Panc1 (cell line): Measurements from ENCODE around the gene GADD45A. TPM values are rescaled to one million over a fixed set of nuclear protein-coding genes. Genes with fewer than 3 reads are reported as not detected.
A peak's percentile ranks its signal among the peaks of the same experiment; 100 is the strongest.

Experiments used
- ATAC-seq: fragments of 200-7000 bp; cut with Tn5 transposase; 2 replicates; pipeline ENCODE4 v1.9.1; 2020; ENCODE audit warnings: mild to moderate bottlenecking, moderate library complexity
- BruUV-seq: library from RNA; stranded (reverse); fragments of 400-500 nt; replicated peaks from 2 replicates; lab custom pipeline; 2021; lab: Mats Ljungman, UMichigan
- CTCF ChIA-PET: fragments of 300-600 bp; sonication (Branson Sonifier 250); formaldehyde crosslinking; loops from one replicate; lab custom pipeline; 2022; ENCODE audit warnings: antibody characterized with exemption; lab: Charles Lee
- POLR2A ChIA-PET: fragments of 300-600 bp; sonication (Branson Sonifier 250); formaldehyde crosslinking; loops from one replicate; lab custom pipeline; 2022; ENCODE audit warnings: antibody characterized with exemption; lab: Charles Lee
- DNase-seq: peaks from one replicate; pipeline ENCODE4 v3.0.0-alpha.2; 2010; ENCODE audit warnings: low read depth, low spot score
- H3K27ac ChIP-seq: 2 replicates; pipeline ENCODE4 v1.5.1; 2011; ENCODE audit warnings: mild to moderate bottlenecking, low read length, inconsistent platforms
- H3K27me3 ChIP-seq: fragments of 200-500 bp; sonication (Bioruptor generic); 2 replicates; pipeline ENCODE4 v1.6.0; 2014; ENCODE audit warnings: low read length, inconsistent platforms; ENCODE audit not compliant: control insufficient read depth, insufficient read depth
- H3K36me3 ChIP-seq: fragments of 200-500 bp; sonication (Bioruptor generic); 2 replicates; pipeline ENCODE4 v1.5.1; 2014; ENCODE audit warnings: inconsistent platforms, mild to moderate bottlenecking, low read length, moderate library complexity; ENCODE audit not compliant: control insufficient read depth, insufficient read depth
- H3K4me1 ChIP-seq: 2 replicates; pipeline ENCODE4 v1.5.1; 2011; ENCODE audit warnings: inconsistent platforms, mild to moderate bottlenecking, low read length, moderate library complexity; ENCODE audit not compliant: control insufficient read depth, insufficient read depth
- H3K4me3 ChIP-seq, 2 experiments: 2 replicates each; pipeline ENCODE4 v1.5.1; 2011 to 2012; ENCODE audit warnings: low read depth in 2 of 2, low read length in 2 of 2, mild to moderate bottlenecking in 2 of 2, inconsistent platforms in 1 of 2, moderate library complexity in 1 of 2
- H3K9me3 ChIP-seq: fragments of 200-500 bp; sonication (Bioruptor generic); 2 replicates; pipeline ENCODE4 v1.5.1; 2014; ENCODE audit warnings: low read depth, mild to moderate bottlenecking, inconsistent platforms, low read length, moderate library complexity; ENCODE audit not compliant: control insufficient read depth, insufficient read depth
- CTCF ChIP-seq: fragments of 450-650 bp; IDR thresholded peaks from 2 replicates; pipeline ENCODE4 v1.5.1; 2017; ENCODE audit warnings: mild to moderate bottlenecking
- POLR2AphosphoS5 ChIP-seq: IDR thresholded peaks from 2 replicates; pipeline ENCODE4 v1.6.1; 2012; ENCODE audit warnings: mild to moderate bottlenecking, low read depth, low read length, moderate library complexity
- REST ChIP-seq, 2 experiments: IDR thresholded peaks; 2 replicates each; pipeline ENCODE4 v1.6.1; 2011 to 2012; ENCODE audit warnings: low read depth in 2 of 2, control low read depth in 1 of 2, low read length in 1 of 2, mild to moderate bottlenecking in 1 of 2, moderate library complexity in 1 of 2; ENCODE audit not compliant: insufficient read depth in 1 of 2
- SIN3A ChIP-seq: IDR thresholded peaks from 2 replicates; pipeline ENCODE4 v1.6.1; 2012; ENCODE audit warnings: low read depth, mild to moderate bottlenecking, low read length, moderate library complexity, borderline replicate concordance; ENCODE audit not compliant: insufficient read depth
- TCF7L2 ChIP-seq: IDR thresholded peaks from 2 replicates; pipeline ENCODE4 v1.6.1; 2011; ENCODE audit warnings: mild to moderate bottlenecking, low read depth, low read length, inconsistent platforms
- in situ Hi-C: cut with HindIII; loops from 2 replicates; pipeline ENCODE4 v1.10.0; 2016; ENCODE audit warnings: low sequenced_read_pairs, low pct_unique_long_range_greater_than_20kb
- intact Hi-C: fragments of 100-400 bp; cut with micrococcal nuclease; formaldehyde crosslinking; loops from one replicate; pipeline ENCODE4 v1.10.0; 2022; ENCODE audit not compliant: unreplicated experiment
- total RNA-seq: library from RNA; stranded (reverse); gene quantifications from one replicate; pipeline ENCODE4 v1.2.1, GENCODE V29; 2021; ENCODE audit not compliant: unreplicated experiment

Gene GADD45A
- total RNA-seq, 1 experiment from 2014 or later: 106 TPM

- no peak overlapping the region for H3K4me3 ChIP-seq
- POLR2A ChIA-PET: interaction anchor here (0.6 to 0.7 kb wide), 2 partner anchors 26 to 39 kb away, joined by 3 to 4 read pairs; partner anchors contain the start of gene GADD45A
- H3K27ac ChIP-seq: peak overlapping the region; percentile 100
- ATAC-seq (peak; percentile 86), DNase-seq (no peak)
- H3K27me3 ChIP-seq: no peaks in the 10 kb centered on the region
- TF ChIP-seq POLR2AphosphoS5 (peak; percentile 76), TCF7L2 (peak; percentile 73), REST (IDR thresholded peaks at IDR 0.05; ENCODE audit: insufficient read depth in 1 of 2, low read depth in 2 of 2, low read length in 1 of 2) (no peak), SIN3A (0 out of 2 replicates have a peak, but pooled peaks have one; percentile 48), CTCF (no peak)
- no TSS peak for BruUV-seq
- CTCF ChIA-PET: interaction anchor here (0.7 kb wide), 1 partner anchor 73 kb away, joined by 3 read pairs; no protein-coding TSS in a partner anchor
- peaks cover 46% of the 10 kb centered on the region for H3K4me1 ChIP-seq
- in situ Hi-C loops: no loop called here
- intact Hi-C loops: loop anchor here (5.0 kb wide), 2 partner anchors 36 to 84 kb away; no protein-coding TSS in a partner anchor
- H3K36me3 ChIP-seq: no peaks in the 10 kb centered on the region
- no peaks in the 10 kb centered on the region for H3K9me3 ChIP-seq
These were observed 38.6 kb upstream of the GADD45A start for GRCh38 chr1:67646145-67647035.

- TF ChIP-seq TCF7L2 (no peak), POLR2AphosphoS5 (peak; percentile 52), REST (IDR thresholded peaks at IDR 0.05; ENCODE audit: insufficient read depth in 1 of 2, low read depth in 2 of 2, low read length in 1 of 2) (no peak)
- in situ Hi-C loops (no loop called here), intact Hi-C loops (loop anchor here (5.0 kb wide), 2 partner anchors 35 to 85 kb away; no protein-coding TSS in a partner anchor)
- POLR2A ChIA-PET: interaction anchor here (0.6 kb wide), 1 partner anchor 25 kb away, joined by 3 read pairs; no protein-coding TSS in a partner anchor
- BruUV-seq: no TSS peak
- Histone ChIP-seq H3K9me3 (no peaks in the 10 kb centered on the region), H3K4me1 (peaks cover 46% of the 10 kb centered on the region), H3K27ac (peak overlapping the region; percentile 100), H3K36me3 (no peaks in the 10 kb centered on the region), H3K27me3 (no peaks in the 10 kb centered on the region), H3K4me3 (no peak overlapping the region)
- CTCF ChIA-PET: no interaction called here
- DNase-seq (no peak), ATAC-seq (peak; percentile 75)
These were observed 37.8 kb upstream of the GADD45A start for GRCh38 chr1:67647036-67647798.
